Measurements from ENCODE around the gene SOX15. TPM values are rescaled to one million over a fixed set of nuclear protein-coding genes. Genes with fewer than 3 reads are reported as not detected.

Gene SOX15
- 0.67 TPM for total RNA-seq
- long read RNA-seq, result 0 reads

- H3K27ac ChIP-seq, result no peak within 1 kb of the TSS
- H3K4me3 ChIP-seq, result peak within 1 kb of the TSS; percentile 28
- no peaks in the 10 kb centered on the region for H3K9me3 ChIP-seq
- no peak for TF ChIP-seq CTCF (IDR thresholded peaks at IDR 0.05)
- H3K27me3 ChIP-seq, result no peaks in the 10 kb centered on the region
- H3K4me1 ChIP-seq, result peaks cover 9% of the 10 kb centered on the region
- DNase-seq, result no peak
- ATAC-seq, result no peak
- intact Hi-C loops (cut with DNase I), result no loop called here
- peaks cover 56% of the 10 kb centered on the region for H3K36me3 ChIP-seq
Observed at GRCh38 chr17:7589891-7590691, at the start of gene SOX15. TSS of gene SOX15 (minus strand) at chr17:7590094. CDS start at chr17:7589676, 418 bp downstream.

GRCh38 chr17:7636163-7636562, 46.3 kb upstream of the SOX15 start:
- no peak overlapping the region for H3K27ac ChIP-seq

GRCh38 chr17:7634384-7634783, 44.5 kb upstream of the SOX15 start:
- Histone ChIP-seq H3K9me3 (no peaks in the 10 kb centered on the region), H3K36me3 (no peaks in the 10 kb centered on the region), H3K27me3 (no peaks in the 10 kb centered on the region), H3K4me1 (no peaks in the 10 kb centered on the region), H3K27ac (no peak overlapping the region), H3K4me3 (no peak overlapping the region)
- DNase-seq (no peak), ATAC-seq (peak; percentile 32)
- TF ChIP-seq CTCF (IDR thresholded peaks at IDR 0.05), result peak; percentile 38
- intact Hi-C loops (cut with DNase I), result no loop called here

More at GRCh38 chr17:7636163-7636562, 46.3 kb upstream of the SOX15 start:
- ATAC-seq, result no peak
- no peak for DNase-seq
- Histone ChIP-seq H3K36me3 (no peaks in the 10 kb centered on the region), H3K27me3 (no peaks in the 10 kb centered on the region), H3K4me3 (no peak overlapping the region), H3K4me1 (no peaks in the 10 kb centered on the region), H3K9me3 (no peaks in the 10 kb centered on the region)
- intact Hi-C loops (cut with DNase I), result no loop called here
- no peak for TF ChIP-seq CTCF (IDR thresholded peaks at IDR 0.05)

DNA sequence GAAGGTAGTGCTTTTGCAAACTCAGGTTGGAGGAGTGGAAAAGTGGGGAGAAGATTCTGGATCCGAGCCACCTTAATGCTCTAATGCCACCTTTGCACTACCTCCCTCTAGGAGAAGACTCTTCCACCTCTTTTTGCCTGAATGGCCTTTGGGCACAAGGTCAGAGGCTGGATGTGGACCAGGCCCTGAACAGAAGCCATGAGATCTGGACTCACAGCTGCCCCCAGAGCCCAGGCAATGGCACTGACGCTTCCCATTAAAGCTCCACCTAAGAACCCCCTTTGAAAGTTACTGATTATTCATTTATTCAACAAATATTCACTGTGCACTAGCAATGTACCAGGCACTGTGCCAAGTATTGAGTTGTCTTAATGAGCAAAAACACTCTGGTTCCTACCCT, 43.2 kb upstream of the SOX15 start:
- no peaks in the 10 kb centered on the region for H3K36me3 ChIP-seq
- no peak overlapping the region for H3K27ac ChIP-seq
- no peak overlapping the region for H3K4me3 ChIP-seq
- no peak for DNase-seq
- intact Hi-C loops (cut with DNase I), result no loop called here
- no peak for TF ChIP-seq CTCF (IDR thresholded peaks at IDR 0.05)
- no peaks in the 10 kb centered on the region for H3K9me3 ChIP-seq
- no peak for ATAC-seq
- no peaks in the 10 kb centered on the region for H3K27me3 ChIP-seq
- no peaks in the 10 kb centered on the region for H3K4me1 ChIP-seq

DNA sequence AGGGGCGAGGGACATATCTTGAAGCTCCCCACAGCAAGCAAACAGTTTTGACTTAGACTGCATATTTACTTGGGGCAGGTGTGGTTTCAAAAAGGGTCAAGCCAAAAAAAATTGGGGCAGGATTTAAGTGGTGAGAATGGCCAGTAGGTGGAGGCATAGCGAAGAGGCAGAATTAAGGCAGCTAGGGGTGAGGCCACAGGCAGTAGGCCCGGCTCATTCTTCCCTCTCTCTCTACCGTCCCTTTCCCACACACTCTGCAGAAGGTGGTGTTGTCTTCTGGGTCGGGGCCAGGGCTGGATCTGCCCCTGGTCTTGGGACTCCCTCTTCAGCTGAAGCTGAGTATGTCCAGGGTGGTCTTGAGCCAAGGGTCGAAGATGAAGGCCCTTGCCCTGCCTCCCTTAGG, 42.6 kb upstream of the SOX15 start:
- no peak overlapping the region for H3K4me3 ChIP-seq
- DNase-seq (no peak), ATAC-seq (peak; percentile 66)
- H3K4me1 ChIP-seq, result no peaks in the 10 kb centered on the region
- H3K36me3 ChIP-seq, result no peaks in the 10 kb centered on the region
- no peaks in the 10 kb centered on the region for H3K27me3 ChIP-seq
- no peak overlapping the region for H3K27ac ChIP-seq
- intact Hi-C loops (cut with DNase I), result no loop called here
- H3K9me3 ChIP-seq, result no peaks in the 10 kb centered on the region
- TF ChIP-seq CTCF (IDR thresholded peaks at IDR 0.05), result peak; percentile 49
